SK-N-DZ (cell line): ENCODE results near the gene FAM227B.
"Not testable (repeated sequence)": the region's sequence is repeated elsewhere in the genome, so short reads cannot be mapped to it uniquely, and the experiment has no call there.

Experiments used
- DNase-seq: peaks from one replicate; pipeline ENCODE4 v3.0.0-alpha.2; 2015; ENCODE audit warnings: low spot score

FAM227B gene

GRCh38 chr15:49380912-49381311 lies 239.7 kb downstream of the FAM227B start:
- DNase-seq, result peak; percentile 34

GRCh38 chr15:49379996-49380395 lies 240.6 kb downstream of the FAM227B start:
- DNase-seq, result no peak

- peak; percentile 66 for DNase-seq
These were observed 248.3 kb downstream of the FAM227B start for GRCh38 chr15:49372366-49372765.

- DNase-seq, result no peak
These were observed 249.8 kb downstream of the FAM227B start for GRCh38 chr15:49370782-49371181.

- no peak for DNase-seq
These were observed 254.1 kb downstream of the FAM227B start for GRCh38 chr15:49366496-49366895.

GRCh38 chr15:49361370-49361769 lies 259.2 kb downstream of the FAM227B start:
- peak; percentile 12 for DNase-seq

- not testable (repeated sequence) for DNase-seq
These were observed 266.2 kb downstream of the FAM227B start for GRCh38 chr15:49354439-49354838.

- no peak for DNase-seq
These were observed 277.1 kb downstream of the FAM227B start for GRCh38 chr15:49343546-49343945.

GRCh38 chr15:49339656-49340055 lies 281.0 kb downstream of the FAM227B start:
- no peak for DNase-seq

GRCh38 chr15:49331951-49332350 lies 288.7 kb downstream of the FAM227B start:
- no peak for DNase-seq

- DNase-seq, result no peak
These were observed 289.2 kb downstream of the FAM227B start for GRCh38 chr15:49331442-49331841.

- DNase-seq, result no peak
These were observed 290.5 kb downstream of the FAM227B start for GRCh38 chr15:49330166-49330565.

- no peak for DNase-seq
These were observed 291.7 kb downstream of the FAM227B start for GRCh38 chr15:49328941-49329340.

GRCh38 chr15:49327927-49328326 lies 292.7 kb downstream of the FAM227B start:
- no peak for DNase-seq

- DNase-seq, result no peak
These were observed 297.4 kb downstream of the FAM227B start for GRCh38 chr15:49323207-49323606.

- no peak for DNase-seq
These were observed 300.3 kb downstream of the FAM227B start for GRCh38 chr15:49320351-49320750.

- no peak for DNase-seq
These were observed 305.2 kb downstream of the FAM227B start for GRCh38 chr15:49315391-49315823.

GRCh38 chr15:49314716-49315115 lies 305.9 kb downstream of the FAM227B start:
- DNase-seq, result no peak

GRCh38 chr15:49313650-49314049 lies 307.0 kb downstream of the FAM227B start:
- DNase-seq, result no peak

GRCh38 chr15:49309889-49310288 lies 310.7 kb downstream of the FAM227B start:
- no peak for DNase-seq

- no peak for DNase-seq
These were observed 311.9 kb downstream of the FAM227B start for GRCh38 chr15:49308686-49309085.

- DNase-seq, result no peak
These were observed 314.1 kb downstream of the FAM227B start for GRCh38 chr15:49306551-49306950.

GRCh38 chr15:49303003-49303402 lies 317.6 kb downstream of the FAM227B start:
- no peak for DNase-seq

- no peak for DNase-seq
These were observed 319.1 kb downstream of the FAM227B start for GRCh38 chr15:49301562-49301961.
